Natural killer cell (primary cell): ENCODE data around the gene TCF4. TPM values are rescaled to one million over a fixed set of nuclear protein-coding genes. Genes with fewer than 3 reads are reported as not detected.

Experiments used
- ATAC-seq, 3 donors: fragments of 150-1000 bp in 2 of 3; fragments of 200-7000 bp in 1 of 3; cut with Tn5 transposase; 1 replicate in 1 of 3; 2 replicates in 2 of 3; pipeline ENCODE4 v1.10.0; 2021; ENCODE audit warnings: mild to moderate bottlenecking in 2 of 3, moderate library complexity in 2 of 3
- DNase-seq, 2 donors: peaks; one replicate each; pipeline versions ENCODE4 v3.0.0 to v3.0.0-alpha.2; 2013 to 2021; ENCODE audit warnings: mixed read lengths in 1 of 2
- H3K27ac ChIP-seq: one replicate; pipeline ENCODE4 v1.5.1; 2013; ENCODE audit warnings: mild to moderate bottlenecking, low read length
- H3K27me3 ChIP-seq: one replicate; pipeline ENCODE4 v1.6.1; 2013; ENCODE audit warnings: low read length; ENCODE audit not compliant: control insufficient read depth, insufficient read depth
- H3K36me3 ChIP-seq: one replicate; pipeline ENCODE4 v1.6.1; 2013; ENCODE audit warnings: low read length; ENCODE audit not compliant: control insufficient read depth, insufficient read depth
- H3K4me1 ChIP-seq: one replicate; pipeline ENCODE4 v1.6.1; 2013; ENCODE audit warnings: low read length; ENCODE audit not compliant: control insufficient read depth, insufficient read depth
- H3K4me3 ChIP-seq: one replicate; pipeline ENCODE4 v1.5.1; 2013; ENCODE audit warnings: low read length
- H3K9me3 ChIP-seq: one replicate; pipeline ENCODE4 v1.6.1; 2013; ENCODE audit warnings: low read length; ENCODE audit not compliant: control insufficient read depth, insufficient read depth
- H3K27ac Mint-ChIP-seq, 2 donors: one replicate each; pipeline ENCODE4 v1.8.0; 2022; ENCODE audit warnings: mild to moderate bottlenecking in 2 of 2, mixed read lengths in 2 of 2, moderate library complexity in 1 of 2
- H3K27me3 Mint-ChIP-seq, 2 donors: one replicate each; pipeline ENCODE4 v1.8.0; 2022; ENCODE audit warnings: low read depth in 2 of 2, mixed read lengths in 2 of 2
- H3K36me3 Mint-ChIP-seq: one replicate; pipeline ENCODE4 v1.8.0; 2022; ENCODE audit warnings: mixed read lengths
- H3K4me1 Mint-ChIP-seq, 2 donors: one replicate each; pipeline ENCODE4 v1.8.0; 2022; ENCODE audit warnings: mixed read lengths in 2 of 2
- H3K4me3 Mint-ChIP-seq: one replicate; pipeline ENCODE4 v1.8.0; 2022; ENCODE audit warnings: mild to moderate bottlenecking, moderate library complexity, mixed read lengths
- H3K9me3 Mint-ChIP-seq, 2 donors: one replicate each; pipeline ENCODE4 v1.8.0; 2022; ENCODE audit warnings: mixed read lengths in 2 of 2
- CTCF ChIP-seq: fragments of 200-600 bp; IDR thresholded peaks from one replicate; pipeline ENCODE4 v1.8.0; 2022; ENCODE audit warnings: antibody characterized with exemption
- WGBS: methylation state at CpG from one replicate; pipeline ENCODE4 v1.1.7; 2013; ENCODE audit warnings: missing lambda C conversion rate; ENCODE audit not compliant: insufficient coverage; 5-methylcytosine and 5-hydroxymethylcytosine counted together
- intact Hi-C: fragments of 100-400 bp; cut with micrococcal nuclease; formaldehyde crosslinking; loops from one replicate; pipeline ENCODE4 v1.14.2; 2022
- total RNA-seq, 4 donors: library from RNA; stranded (reverse); fragments of 120-200 nt in 1 of 4; gene quantifications; one replicate each; pipeline versions ENCODE4 v1.2.3 to v1.2.4, GENCODE V29; 2013 to 2022

The TCF4 gene
- total RNA-seq, 3 donors from 2014 or later (not counting 1 experiment from before 2014, with no cell fraction given), result 8.3 to 16.5 (median 9.0) TPM

- Mint-ChIP-seq H3K4me3 (no peak overlapping the region), H3K9me3 (no peaks in the 10 kb centered on the region), H3K4me1 (peaks cover 19 to 20% of the 10 kb centered on the region in 2 donors), H3K27ac (no peak overlapping the region), H3K27me3 (peaks cover 0 to 7% of the 10 kb centered on the region in 2 donors), H3K36me3 (no peaks in the 10 kb centered on the region)
- no peak overlapping the region for H3K4me3 ChIP-seq
- ATAC-seq, result no peak
- no peaks in the 10 kb centered on the region for H3K36me3 ChIP-seq
- H3K9me3 ChIP-seq, result no peaks in the 10 kb centered on the region
- intact Hi-C loops, result loop anchor here (5.0 kb wide), 1 partner anchor 106 kb away; no protein-coding TSS in a partner anchor
- 80% methylated on average over 6 of the region's 6 CpGs for WGBS
- no peaks in the 10 kb centered on the region for H3K4me1 ChIP-seq
- no peak overlapping the region for H3K27ac ChIP-seq
- no peak for DNase-seq
- no peaks in the 10 kb centered on the region for H3K27me3 ChIP-seq
- TF ChIP-seq CTCF, result no peak
Observed at GRCh38 chr18:55416791-55417190, 171.2 kb downstream of the TCF4 start.

- Histone ChIP-seq H3K4me1 (no peaks in the 10 kb centered on the region), H3K27me3 (no peaks in the 10 kb centered on the region), H3K9me3 (no peaks in the 10 kb centered on the region), H3K27ac (no peak overlapping the region), H3K36me3 (no peaks in the 10 kb centered on the region), H3K4me3 (no peak overlapping the region)
- peak; percentile 97 for TF ChIP-seq CTCF
- Mint-ChIP-seq H3K27ac (peak overlapping the region in 1 of 2 donors; percentile 20), H3K27me3 (peaks cover 0 to 5% of the 10 kb centered on the region in 2 donors), H3K9me3 (no peaks in the 10 kb centered on the region), H3K4me1 (peaks cover 11 to 13% of the 10 kb centered on the region in 2 donors), H3K36me3 (no peaks in the 10 kb centered on the region), H3K4me3 (no peak overlapping the region)
- ATAC-seq, result peak; percentile 79 to 91 (median 82)
- intact Hi-C loops, result loop anchor here (1.0 to 5.0 kb wide), 2 partner anchors 107 to 1161 kb away; no protein-coding TSS in a partner anchor
- WGBS, result 25% methylated on average over 4 of the region's 6 CpGs
- peak; percentile 74 to 83 for DNase-seq
Observed at GRCh38 chr18:55415258-55415871, 172.6 kb downstream of the TCF4 start.

- Histone ChIP-seq H3K9me3 (no peaks in the 10 kb centered on the region), H3K27ac (no peak overlapping the region), H3K4me3 (no peak overlapping the region), H3K4me1 (no peaks in the 10 kb centered on the region), H3K36me3 (no peaks in the 10 kb centered on the region), H3K27me3 (no peaks in the 10 kb centered on the region)
- no peak for ATAC-seq
- Mint-ChIP-seq H3K4me3 (no peak overlapping the region), H3K27ac (no peak overlapping the region), H3K36me3 (no peaks in the 10 kb centered on the region), H3K9me3 (no peaks in the 10 kb centered on the region), H3K4me1 (peaks cover 4 to 5% of the 10 kb centered on the region in 2 donors), H3K27me3 (no peaks in the 10 kb centered on the region)
- DNase-seq, result no peak
- intact Hi-C loops, result no loop called here
- no peak for TF ChIP-seq CTCF
Observed at GRCh38 chr18:55414475-55414874, 173.5 kb downstream of the TCF4 start.

GRCh38 chr18:55413474-55413873 is 174.5 kb downstream of the TCF4 start:
- DNase-seq (no peak), ATAC-seq (no peak)
- no peaks in the 10 kb centered on the region for H3K36me3 Mint-ChIP-seq
- H3K27me3 Mint-ChIP-seq, result no peaks in the 10 kb centered on the region
- no peak overlapping the region for H3K4me3 Mint-ChIP-seq
- H3K4me1 Mint-ChIP-seq, result peaks cover 4 to 5% of the 10 kb centered on the region in 2 donors
- Histone ChIP-seq H3K4me3 (no peak overlapping the region), H3K9me3 (no peaks in the 10 kb centered on the region), H3K27ac (no peak overlapping the region), H3K36me3 (no peaks in the 10 kb centered on the region), H3K4me1 (no peaks in the 10 kb centered on the region), H3K27me3 (no peaks in the 10 kb centered on the region)
- no peak for TF ChIP-seq CTCF
- no peak overlapping the region for H3K27ac Mint-ChIP-seq
- intact Hi-C loops, result no loop called here
- WGBS, result 90% methylated on average over 1 of the region's 1 CpG
- H3K9me3 Mint-ChIP-seq, result no peaks in the 10 kb centered on the region
